Trophoblast cell (in vitro differentiated cells and primary cell): Measurements from ENCODE around the gene CABCOCO1.

Source experiments
- DNase-seq, 2 donors: peaks; one replicate each; pipeline ENCODE4 v3.0.0-alpha.2; 2016
- H2AFZ ChIP-seq: 2 replicates; pipeline ENCODE4 v1.6.1; 2013; ENCODE audit warnings: low read length, moderate library complexity, mild to moderate bottlenecking; ENCODE audit not compliant: insufficient read depth, poor library complexity
- H2AK5ac ChIP-seq: 2 replicates; pipeline ENCODE4 v1.6.1; 2013; ENCODE audit warnings: mild to moderate bottlenecking, low read length
- H2BK120ac ChIP-seq: 2 replicates; pipeline ENCODE4 v1.6.1; 2013; ENCODE audit warnings: low read length, mild to moderate bottlenecking, moderate library complexity; ENCODE audit not compliant: insufficient read depth, poor library complexity
- H2BK12ac ChIP-seq: 2 replicates; pipeline ENCODE4 v1.6.1; 2013; ENCODE audit warnings: mild to moderate bottlenecking, low read length, moderate library complexity
- H2BK5ac ChIP-seq: 2 replicates; pipeline ENCODE4 v1.6.1; 2013; ENCODE audit warnings: low read length, low read depth, moderate library complexity, mild to moderate bottlenecking; ENCODE audit not compliant: poor library complexity
- H3K14ac ChIP-seq: 2 replicates; pipeline ENCODE4 v1.6.1; 2013; ENCODE audit warnings: mild to moderate bottlenecking, low read length
- H3K18ac ChIP-seq: 2 replicates; pipeline ENCODE4 v1.6.1; 2013; ENCODE audit warnings: mild to moderate bottlenecking, low read length
- H3K23ac ChIP-seq: 2 replicates; pipeline ENCODE4 v1.6.1; 2013; ENCODE audit warnings: low read length
- H3K27ac ChIP-seq: 2 replicates; pipeline ENCODE4 v1.5.1; 2013; ENCODE audit warnings: low read depth, mild to moderate bottlenecking, inconsistent platforms, low read length, moderate library complexity
- H3K27me3 ChIP-seq: 2 replicates; pipeline ENCODE4 v1.6.1; 2013; ENCODE audit warnings: inconsistent platforms, mild to moderate bottlenecking, low read length, moderate library complexity; ENCODE audit not compliant: insufficient read depth
- H3K36me3 ChIP-seq, 2 experiments: 1 replicate in 1 of 2; 2 replicates in 1 of 2; pipeline ENCODE4 v1.6.1; 2013; ENCODE audit warnings: low read length in 2 of 2, mild to moderate bottlenecking in 2 of 2, moderate library complexity in 1 of 2; ENCODE audit not compliant: insufficient read depth in 2 of 2, control insufficient read depth in 1 of 2
- H3K4ac ChIP-seq: 2 replicates; pipeline ENCODE4 v1.6.1; 2013; ENCODE audit warnings: low read depth, mild to moderate bottlenecking, low read length, moderate library complexity
- H3K4me1 ChIP-seq, 2 experiments: 1 replicate in 1 of 2; 2 replicates in 1 of 2; pipeline ENCODE4 v1.6.1; 2013; ENCODE audit warnings: low read length in 2 of 2, mild to moderate bottlenecking in 2 of 2, moderate library complexity in 1 of 2; ENCODE audit not compliant: insufficient read depth in 2 of 2, control insufficient read depth in 1 of 2
- H3K4me2 ChIP-seq: 2 replicates; pipeline ENCODE4 v1.6.1; 2013; ENCODE audit warnings: inconsistent platforms, mild to moderate bottlenecking, low read length, moderate library complexity
- H3K4me3 ChIP-seq: 2 replicates; pipeline ENCODE4 v1.5.1; 2013; ENCODE audit warnings: mild to moderate bottlenecking, low read depth, low read length, inconsistent platforms
- H3K79me1 ChIP-seq: one replicate; pipeline ENCODE4 v1.6.1; 2013; ENCODE audit warnings: low read length
- H3K79me2 ChIP-seq: 2 replicates; pipeline ENCODE4 v1.6.1; 2013; ENCODE audit warnings: low read length, mild to moderate bottlenecking; ENCODE audit not compliant: control insufficient read depth, insufficient read depth, poor library complexity
- H3K9ac ChIP-seq: 2 replicates; pipeline ENCODE4 v1.6.1; 2013; ENCODE audit warnings: mild to moderate bottlenecking, low read length
- H3K9me3 ChIP-seq: 2 replicates; pipeline ENCODE4 v1.6.1; 2013; ENCODE audit warnings: low read depth, mild to moderate bottlenecking, control low read depth, inconsistent platforms, low read length; ENCODE audit not compliant: insufficient read depth
- H4K12ac ChIP-seq: 2 replicates; pipeline ENCODE4 v1.6.1; 2013; ENCODE audit warnings: low read depth, mild to moderate bottlenecking, low read length, moderate library complexity
- H4K8ac ChIP-seq: 2 replicates; pipeline ENCODE4 v1.6.1; 2013; ENCODE audit warnings: low read depth, mild to moderate bottlenecking, low read length, moderate library complexity
- H4K91ac ChIP-seq: one replicate; pipeline ENCODE4 v1.6.1; 2013; ENCODE audit warnings: low read depth, mild to moderate bottlenecking, low read length, moderate library complexity
- WGBS: extraction: QIAGEN DNeasy Blood & Tissue Kit; methylation state at CpG from one replicate; pipeline ENCODE4 v1.1.7; 2013; ENCODE audit warnings: missing lambda C conversion rate; ENCODE audit not compliant: insufficient read length, insufficient coverage; ENCODE audit errors: extremely low coverage; 5-methylcytosine and 5-hydroxymethylcytosine counted together

CABCOCO1 gene

GRCh38 chr10:61765176-61766087 lies 102.7 kb downstream of the CABCOCO1 start:
- Histone ChIP-seq H2AFZ (no peak overlapping the region), H3K4ac (no peak overlapping the region), H3K14ac (no peak overlapping the region), H2BK12ac (no peak overlapping the region), H3K4me1 (peaks cover 0 to 2% of the 10 kb centered on the region in 2 experiments), H3K18ac (no peak overlapping the region), H2AK5ac (no peak overlapping the region), H3K79me1 (no peaks in the 10 kb centered on the region), H2BK120ac (no peak overlapping the region), H3K79me2 (no peaks in the 10 kb centered on the region), H3K9me3 (no peaks in the 10 kb centered on the region), H3K27me3 (no peaks in the 10 kb centered on the region), H3K23ac (no peak overlapping the region), H3K27ac (no peak overlapping the region), H3K4me3 (no peak overlapping the region), H3K4me2 (no peak overlapping the region), H4K8ac (no peak overlapping the region), H2BK5ac (no peak overlapping the region), H3K9ac (no peak overlapping the region), H3K36me3 (no peaks in the 10 kb centered on the region), H4K12ac (no peak overlapping the region), H4K91ac (no peak overlapping the region)
- WGBS, result no CpG with 5 or more reads among the region's 9 CpGs
- peak; percentile 89 to 94 for DNase-seq

GRCh38 chr10:61766927-61767326 lies 104.2 kb downstream of the CABCOCO1 start:
- H3K4me1 ChIP-seq, result peaks cover 0 to 2% of the 10 kb centered on the region in 2 experiments
- H3K4me3 ChIP-seq, result no peak overlapping the region
- no peak overlapping the region for H3K9ac ChIP-seq
- no peak overlapping the region for H2BK120ac ChIP-seq
- no peak overlapping the region for H2AFZ ChIP-seq
- no peak overlapping the region for H3K18ac ChIP-seq
- H3K36me3 ChIP-seq, result no peaks in the 10 kb centered on the region
- H3K79me2 ChIP-seq, result no peaks in the 10 kb centered on the region
- H3K27ac ChIP-seq, result no peak overlapping the region
- DNase-seq, result no peak
- no peak overlapping the region for H4K12ac ChIP-seq
- no peaks in the 10 kb centered on the region for H3K27me3 ChIP-seq
- no peak overlapping the region for H3K4me2 ChIP-seq
- H3K23ac ChIP-seq, result no peak overlapping the region
- H4K91ac ChIP-seq, result no peak overlapping the region
- no peak overlapping the region for H3K14ac ChIP-seq
- no peak overlapping the region for H2BK5ac ChIP-seq
- no peak overlapping the region for H2AK5ac ChIP-seq
- no peaks in the 10 kb centered on the region for H3K79me1 ChIP-seq
- H4K8ac ChIP-seq, result no peak overlapping the region
- H3K4ac ChIP-seq, result no peak overlapping the region
- no peaks in the 10 kb centered on the region for H3K9me3 ChIP-seq
- H2BK12ac ChIP-seq, result no peak overlapping the region
- WGBS, result no CpG with 5 or more reads among the region's 1 CpG

DNA sequence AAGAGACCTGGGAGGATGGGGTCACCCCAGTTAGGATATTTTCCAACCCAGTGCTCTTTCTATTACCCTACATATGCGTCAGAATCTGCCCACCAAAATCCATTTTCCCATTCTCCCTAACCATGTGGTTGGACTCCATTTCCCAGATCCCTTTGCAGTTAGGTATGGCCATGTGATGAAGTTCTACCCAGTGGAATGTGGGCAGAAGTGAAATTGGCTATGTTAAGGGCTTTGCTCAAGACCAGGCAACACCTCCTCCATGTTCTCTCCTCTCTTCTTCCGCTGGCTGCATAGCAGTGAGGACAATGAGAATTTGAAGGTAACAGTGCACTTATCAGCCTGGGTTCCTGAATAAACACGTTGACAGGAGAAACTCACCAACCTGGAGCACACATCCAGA lies 111.3 kb downstream of the CABCOCO1 start:
- no peaks in the 10 kb centered on the region for H3K79me1 ChIP-seq
- H2AFZ ChIP-seq, result no peak overlapping the region
- H3K9ac ChIP-seq, result no peak overlapping the region
- H3K9me3 ChIP-seq, result no peaks in the 10 kb centered on the region
- no CpG with 5 or more reads among the region's 3 CpGs for WGBS
- H3K14ac ChIP-seq, result no peak overlapping the region
- no peaks in the 10 kb centered on the region for H3K27me3 ChIP-seq
- H2BK12ac ChIP-seq, result no peak overlapping the region
- no peaks in the 10 kb centered on the region for H3K79me2 ChIP-seq
- H3K4me1 ChIP-seq, result no peaks in the 10 kb centered on the region
- H4K91ac ChIP-seq, result no peak overlapping the region
- no peak overlapping the region for H3K4me3 ChIP-seq
- no peak overlapping the region for H3K27ac ChIP-seq
- H2BK120ac ChIP-seq, result no peak overlapping the region
- no peak overlapping the region for H2AK5ac ChIP-seq
- no peak overlapping the region for H3K23ac ChIP-seq
- no peak overlapping the region for H3K4me2 ChIP-seq
- H4K12ac ChIP-seq, result no peak overlapping the region
- DNase-seq, result no peak
- no peak overlapping the region for H3K4ac ChIP-seq
- H3K18ac ChIP-seq, result no peak overlapping the region
- H3K36me3 ChIP-seq, result no peaks in the 10 kb centered on the region
- H4K8ac ChIP-seq, result no peak overlapping the region
- H2BK5ac ChIP-seq, result no peak overlapping the region

DNA sequence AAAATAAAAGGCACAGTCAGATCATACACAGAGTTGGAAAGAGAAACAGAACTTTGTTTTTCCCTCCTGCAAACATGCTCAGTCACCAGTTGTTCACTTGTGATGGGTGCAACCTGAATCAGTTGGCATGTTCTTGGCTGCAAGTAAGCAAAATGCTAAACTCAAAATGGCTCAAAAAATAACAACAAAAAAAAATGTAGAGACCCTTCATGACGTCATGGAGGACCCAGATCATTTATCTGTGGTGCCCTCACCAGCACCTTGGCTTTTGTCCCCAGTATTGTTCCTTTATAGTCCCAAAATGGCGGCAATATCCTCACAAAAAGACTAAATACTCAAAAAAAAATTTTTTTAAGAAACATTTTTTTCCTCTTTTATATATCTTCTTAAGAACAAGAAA lies 112.4 kb downstream of the CABCOCO1 start:
- H3K23ac ChIP-seq, result no peak overlapping the region
- WGBS, result no CpG with 5 or more reads among the region's 2 CpGs
- DNase-seq, result no peak

More for the DNA sequence above, 112.4 kb downstream of the CABCOCO1 start:
- no peaks in the 10 kb centered on the region for H3K4me1 ChIP-seq
- H3K4me2 ChIP-seq, result no peak overlapping the region
- H3K18ac ChIP-seq, result no peak overlapping the region
- H4K91ac ChIP-seq, result no peak overlapping the region
- no peak overlapping the region for H4K8ac ChIP-seq
- H2BK120ac ChIP-seq, result no peak overlapping the region
- no peaks in the 10 kb centered on the region for H3K79me1 ChIP-seq
- no peak overlapping the region for H3K14ac ChIP-seq
- no peak overlapping the region for H4K12ac ChIP-seq
- no peak overlapping the region for H2BK12ac ChIP-seq
- H3K9me3 ChIP-seq, result no peaks in the 10 kb centered on the region
- no peak overlapping the region for H2AFZ ChIP-seq
- no peaks in the 10 kb centered on the region for H3K36me3 ChIP-seq
- no peak overlapping the region for H3K4ac ChIP-seq
- H2BK5ac ChIP-seq, result no peak overlapping the region
- no peak overlapping the region for H3K9ac ChIP-seq
- H3K27me3 ChIP-seq, result no peaks in the 10 kb centered on the region
- no peak overlapping the region for H2AK5ac ChIP-seq
- H3K79me2 ChIP-seq, result no peaks in the 10 kb centered on the region
- H3K27ac ChIP-seq, result no peak overlapping the region
- H3K4me3 ChIP-seq, result no peak overlapping the region
